H1 (cell line): Measurements from ENCODE around the gene GRIK4. TPM values are rescaled to one million over a fixed set of nuclear protein-coding genes. Genes with fewer than 3 reads are reported as not detected.

Experiments used
- SP4 ChIP-seq: IDR thresholded peaks from 2 replicates; pipeline ENCODE4 v1.6.1; 2012; ENCODE audit warnings: low read length, inconsistent platforms
- polyA plus RNA-seq, 7 experiments: library from polyadenylated mRNA; depleted of rRNA in 3 of 7; stranded (reverse) in 5 of 7; unstranded in 2 of 7; fragments of >200 nt in 5 of 7; fragments of 200-250 nt in 2 of 7; gene quantifications; 1 replicate in 5 of 7; 2 replicates in 1 of 7; 4 replicates in 1 of 7; pipeline versions ENCODE4 v1.2.1 to v1.2.3, GENCODE V29; 2011 to 2013; ENCODE audit warnings: missing spikeins in 2 of 7, mixed read lengths in 2 of 7
- total RNA-seq: library from RNA; stranded (reverse); fragmentation: NEBNext Ultra II Directional; extraction: Animal tissue kit (Norgen Biotek cat#: 25700); gene quantifications from 2 replicates; pipeline ENCODE4 v1.2.1, GENCODE V29; 2021
- TF ChIP-seq, protein P1 (sequence below): IDR thresholded peaks from 2 replicates; pipeline ENCODE4 v1.6.1; 2012; ENCODE audit warnings: inconsistent platforms

GRIK4 gene
- total and polyA plus RNA-seq, 2 of the 8 experiments (the other 6 are each of a cell fraction or from before 2014, with no cell fraction given) = 1.2 to 2.9 TPM

DNA sequence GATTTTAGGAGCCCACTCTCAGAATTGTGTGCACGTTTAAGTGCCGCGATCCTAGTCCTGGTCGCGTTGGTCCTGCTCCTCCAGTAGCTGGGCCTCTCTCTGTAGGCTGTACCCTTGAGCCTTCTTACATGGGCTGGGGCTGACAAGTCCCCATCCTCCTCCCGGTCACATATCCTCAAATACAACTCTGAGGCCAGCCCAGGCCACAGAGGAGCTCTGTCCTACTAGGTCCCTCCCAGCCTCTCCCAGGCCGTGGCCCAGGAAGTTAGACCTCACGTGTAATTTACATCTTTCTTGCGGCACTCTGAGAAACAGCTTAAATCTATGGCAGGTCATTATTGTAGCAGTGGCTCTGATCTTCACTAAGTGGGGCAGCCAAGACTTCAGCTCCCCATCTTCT, 305.2 kb downstream of the GRIK4 start (continued):
- TF ChIP-seq, protein P1, sequence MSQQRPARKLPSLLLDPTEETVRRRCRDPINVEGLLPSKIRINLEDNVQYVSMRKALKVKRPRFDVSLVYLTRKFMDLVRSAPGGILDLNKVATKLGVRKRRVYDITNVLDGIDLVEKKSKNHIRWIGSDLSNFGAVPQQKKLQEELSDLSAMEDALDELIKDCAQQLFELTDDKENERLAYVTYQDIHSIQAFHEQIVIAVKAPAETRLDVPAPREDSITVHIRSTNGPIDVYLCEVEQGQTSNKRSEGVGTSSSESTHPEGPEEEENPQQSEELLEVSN = no peak
- no peak for TF ChIP-seq SP4
